SK-N-SH treated with all-trans-retinoic acid at 6 μM for 48 hours (cell line): ENCODE data around the gene P2RX3.

Experiments used
- ARNTL ChIP-seq: fragments of 450-650 bp; formaldehyde crosslinking; IDR thresholded peaks from 2 replicates; pipeline ENCODE4 v1.5.0; 2020; ENCODE audit warnings: low read depth, mild to moderate bottlenecking, moderate library complexity, borderline replicate concordance
- CREB5 ChIP-seq: fragments of 250-450 bp; sonication (Bioruptor Pico); IDR thresholded peaks from 2 replicates; pipeline ENCODE4 v1.5.1; 2020; ENCODE audit warnings: low read depth, mild to moderate bottlenecking, moderate library complexity
- CSRNP3 ChIP-seq: fragments of 250-450 bp; sonication (Bioruptor Pico); IDR thresholded peaks from 2 replicates; pipeline ENCODE4 v1.5.1; 2021; ENCODE audit warnings: mild to moderate bottlenecking, moderate library complexity
- PATZ1 ChIP-seq: fragments of 250-450 bp; sonication (Bioruptor Pico); IDR thresholded peaks from 2 replicates; pipeline ENCODE4 v1.8.0; 2020; ENCODE audit warnings: mild to moderate bottlenecking, moderate library complexity, borderline replicate concordance
- RARB ChIP-seq: fragments of 250-450 bp; sonication (Bioruptor Pico); IDR thresholded peaks from 2 replicates; pipeline ENCODE4 v1.8.0; 2021; ENCODE audit warnings: mild to moderate bottlenecking, moderate library complexity
- SNAI2 ChIP-seq: fragments of 250-450 bp; sonication (Bioruptor Pico); IDR thresholded peaks from 2 replicates; pipeline ENCODE4 v1.5.0; 2020; ENCODE audit warnings: mild to moderate bottlenecking, moderate library complexity
- ZC3H10 ChIP-seq: fragments of 250-450 bp; sonication (Bioruptor Pico); IDR thresholded peaks from 2 replicates; pipeline ENCODE4 v1.5.1; 2021; ENCODE audit warnings: mild to moderate bottlenecking, moderate library complexity
- ZFP3 ChIP-seq: fragments of 250-450 bp; sonication (Bioruptor Pico); IDR thresholded peaks from 2 replicates; pipeline ENCODE4 v1.5.0; 2020; ENCODE audit warnings: mild to moderate bottlenecking, moderate library complexity
- ZFP30 ChIP-seq: fragments of 450-650 bp; formaldehyde crosslinking; IDR thresholded peaks from 2 replicates; pipeline ENCODE4 v1.5.0; 2022; ENCODE audit warnings: mild to moderate bottlenecking, moderate library complexity
- ZNF70 ChIP-seq: fragments of 450-650 bp; formaldehyde crosslinking; IDR thresholded peaks from 2 replicates; pipeline ENCODE4 v1.5.0; 2020; ENCODE audit warnings: mild to moderate bottlenecking, moderate library complexity

GRCh38 chr11:57391111-57391510, 53.0 kb downstream of the P2RX3 start:
- no peak for TF ChIP-seq PATZ1
- no peak for TF ChIP-seq ZC3H10 (CRISPR knock-in tag)
- no peak for TF ChIP-seq ZFP3
- no peak for TF ChIP-seq SNAI2 (CRISPR knock-in tag)
- TF ChIP-seq CSRNP3 (CRISPR knock-in tag), result no peak
- TF ChIP-seq RARB (CRISPR knock-in tag), result no peak
- TF ChIP-seq ZNF70 (CRISPR knock-in tag), result no peak
- TF ChIP-seq ZFP30 (CRISPR knock-in tag), result no peak
- no peak for TF ChIP-seq CREB5 (CRISPR knock-in tag)
- TF ChIP-seq ARNTL (CRISPR knock-in tag), result no peak
